Forelimb muscle (tissue), 1 donor: ENCODE data around the gene OR6N2. TPM values are rescaled to one million over a fixed set of nuclear protein-coding genes. Genes with fewer than 3 reads are reported as not detected.

Source experiments
- DNase-seq: peaks from one replicate; pipeline ENCODE4 v3.0.0-alpha.2; 2013; ENCODE audit warnings: low read depth
- polyA plus RNA-seq: library from polyadenylated mRNA; unstranded; fragments of 120-200 nt; gene quantifications from one replicate; pipeline ENCODE4 v1.2.1, GENCODE V29; 2013; ENCODE audit not compliant: insufficient read length

Gene OR6N2
- not detected for polyA plus RNA-seq

GRCh38 chr1:158781104-158781503 lies at the start of gene OR6N2:
Gene OR6N2 (minus strand): TSS chr1:158781204. CDS start chr1:158777635, 3,569 bp downstream.
- DNase-seq: no peak

GRCh38 chr1:158830074-158830677 lies 49.2 kb upstream of the OR6N2 start:
- DNase-seq: no peak

- no peak for DNase-seq
Measured at GRCh38 chr1:158821723-158822122, 40.7 kb upstream of the OR6N2 start.

- no peak for DNase-seq
Measured at GRCh38 chr1:158819461-158820443, 38.7 kb upstream of the OR6N2 start.

- no peak for DNase-seq
Measured at GRCh38 chr1:158818975-158819431, 38.0 kb upstream of the OR6N2 start.

- DNase-seq: no peak
Measured at GRCh38 chr1:158818560-158818959, 37.6 kb upstream of the OR6N2 start.

- no peak for DNase-seq
Measured at GRCh38 chr1:158814970-158815369, 34.0 kb upstream of the OR6N2 start.

- no peak for DNase-seq
Measured at GRCh38 chr1:158813164-158813563, 32.2 kb upstream of the OR6N2 start.

GRCh38 chr1:158812336-158812735 lies 31.3 kb upstream of the OR6N2 start:
- DNase-seq: no peak

GRCh38 chr1:158810311-158810710 lies 29.3 kb upstream of the OR6N2 start:
- DNase-seq: no peak

GRCh38 chr1:158809862-158810261 lies 28.9 kb upstream of the OR6N2 start:
- peak; percentile 19 for DNase-seq

GRCh38 chr1:158809256-158809655 lies 28.3 kb upstream of the OR6N2 start:
- no peak for DNase-seq

- DNase-seq: no peak
Measured at GRCh38 chr1:158806916-158807536, 26.0 kb upstream of the OR6N2 start.

GRCh38 chr1:158803678-158804077 lies 22.7 kb upstream of the OR6N2 start:
- no peak for DNase-seq

GRCh38 chr1:158801396-158801795 lies 20.4 kb upstream of the OR6N2 start:
- no peak for DNase-seq

GRCh38 chr1:158800526-158800925 lies 19.5 kb upstream of the OR6N2 start:
- DNase-seq: no peak

- no peak for DNase-seq
Measured at GRCh38 chr1:158799689-158800088, 18.7 kb upstream of the OR6N2 start.

- DNase-seq: no peak
Measured at GRCh38 chr1:158798531-158798930, 17.5 kb upstream of the OR6N2 start.

- DNase-seq: no peak
Measured at GRCh38 chr1:158794247-158794646, 13.2 kb upstream of the OR6N2 start.

- no peak for DNase-seq
Measured at GRCh38 chr1:158793604-158794003, 12.6 kb upstream of the OR6N2 start.

- no peak for DNase-seq
Measured at GRCh38 chr1:158771950-158772866, 8.8 kb downstream of the OR6N2 start, which contains the start of gene OR6N1. Gene OR6N1 (minus strand): TSS chr1:158772195. CDS start chr1:158766682, 5,513 bp downstream.
